Smooth muscle cell (in vitro differentiated cells): ENCODE measurements around the gene BPIFA1. TPM values are rescaled to one million over a fixed set of nuclear protein-coding genes. Genes with fewer than 3 reads are reported as not detected.

Experiments
- DNase-seq: peaks from one replicate; lab custom pipeline; 2025; ENCODE audit not compliant: unreplicated experiment; lab: John Stamatoyannopoulos, UW
- H2AFZ ChIP-seq: fragments of 200-600 bp; sonication (generic); 2 replicates; pipeline ENCODE4 v1.6.0; 2016; ENCODE audit warnings: antibody characterized with exemption, low read depth, mild to moderate bottlenecking
- H3F3A ChIP-seq: fragments of 200-600 bp; sonication (generic); 2 replicates; pipeline ENCODE4 v1.6.0; 2017; ENCODE audit warnings: antibody characterized with exemption, low read depth
- H3K27ac ChIP-seq: fragments of 200-600 bp; sonication (generic); 2 replicates; pipeline ENCODE4 v1.5.1; 2016; ENCODE audit warnings: low read depth, mild to moderate bottlenecking
- H3K27me3 ChIP-seq: fragments of 200-600 bp; sonication (generic); 2 replicates; pipeline ENCODE4 v1.6.1; 2016; ENCODE audit warnings: low read depth, mild to moderate bottlenecking
- H3K36me3 ChIP-seq: fragments of 200-600 bp; sonication (generic); 2 replicates; pipeline ENCODE4 v1.5.1; 2016; ENCODE audit warnings: low read depth
- H3K4me1 ChIP-seq: fragments of 200-600 bp; sonication (generic); 2 replicates; pipeline ENCODE4 v1.5.1; 2016; ENCODE audit warnings: low read depth
- H3K4me2 ChIP-seq: fragments of 200-600 bp; sonication (generic); 2 replicates; pipeline ENCODE4 v1.6.0; 2016; ENCODE audit warnings: mild to moderate bottlenecking
- H3K4me3 ChIP-seq: fragments of 200-600 bp; sonication (generic); 2 replicates; pipeline ENCODE4 v1.5.1; 2016; ENCODE audit warnings: mild to moderate bottlenecking
- H3K79me2 ChIP-seq: fragments of 200-600 bp; sonication (generic); 2 replicates; pipeline ENCODE4 v1.6.0; 2016; ENCODE audit warnings: low read depth, mild to moderate bottlenecking
- H3K9ac ChIP-seq: fragments of 200-600 bp; sonication (generic); 2 replicates; pipeline ENCODE4 v1.6.0; 2016; ENCODE audit warnings: low read depth
- H3K9me3 ChIP-seq: fragments of 200-600 bp; sonication (generic); replicated peaks from 2 replicates; pipeline ENCODE4 v1.5.1; 2016; ENCODE audit warnings: low read depth
- H4K20me1 ChIP-seq: fragments of 200-600 bp; sonication (generic); 2 replicates; pipeline ENCODE4 v1.6.0; 2016; ENCODE audit warnings: low read depth
- CTCF ChIP-seq: fragments of 200-600 bp; sonication (generic); IDR thresholded peaks from 2 replicates; pipeline ENCODE4 v1.5.1; 2017; ENCODE audit warnings: borderline replicate concordance, mild to moderate bottlenecking, antibody characterized with exemption; ENCODE audit not compliant: insufficient read depth, poor library complexity, severe bottlenecking
- WGBS: methylation state at CpG from one replicate; pipeline ENCODE4 v1.1.7; 2016; ENCODE audit warnings: low lambda C conversion rate; 5-methylcytosine and 5-hydroxymethylcytosine counted together
- polyA plus RNA-seq: library from polyadenylated mRNA; unstranded; fragments of >200 nt; fragmentation: Nextera tagmentation; extraction: Ambion mirVana; gene quantifications from 2 replicates; pipeline ENCODE4 v1.2.1, GENCODE V29; 2016
- total RNA-seq: library from RNA; depleted of rRNA; stranded (reverse); fragments of >200 nt; gene quantifications from 2 replicates; pipeline ENCODE4 v1.2.3, GENCODE V29; 2014

Gene BPIFA1
- total and polyA plus RNA-seq, 2 experiments from 2014 or later: not detected

GRCh38 chr20:33279261-33279910 lies 43.6 kb downstream of the BPIFA1 start:
- Histone ChIP-seq H3K9ac (no peak overlapping the region), H3K27ac (no peak overlapping the region), H4K20me1 (no peaks in the 10 kb centered on the region), H3K9me3 (no peaks in the 10 kb centered on the region), H2AFZ (no peak overlapping the region), H3F3A (no peaks in the 10 kb centered on the region), H3K4me1 (no peaks in the 10 kb centered on the region), H3K27me3 (peaks cover 17% of the 10 kb centered on the region), H3K79me2 (no peaks in the 10 kb centered on the region), H3K4me3 (no peak overlapping the region), H3K36me3 (no peaks in the 10 kb centered on the region), H3K4me2 (no peak overlapping the region)
- no peak for TF ChIP-seq CTCF
- 90% methylated on average over 6 of the region's 6 CpGs for WGBS
- no peak for DNase-seq

- H3K27ac ChIP-seq: no peak overlapping the region
- no peak overlapping the region for H3K4me2 ChIP-seq
- H3K4me1 ChIP-seq: no peaks in the 10 kb centered on the region
- WGBS: 83% methylated on average over 9 of the region's 9 CpGs
- no peak overlapping the region for H3K4me3 ChIP-seq
- H2AFZ ChIP-seq: no peak overlapping the region
- H3K27me3 ChIP-seq: peaks cover 15% of the 10 kb centered on the region
- H3K79me2 ChIP-seq: no peaks in the 10 kb centered on the region
- H4K20me1 ChIP-seq: no peaks in the 10 kb centered on the region
- H3K9me3 ChIP-seq: no peaks in the 10 kb centered on the region
- TF ChIP-seq CTCF: no peak
- no peaks in the 10 kb centered on the region for H3K36me3 ChIP-seq
- H3F3A ChIP-seq: no peaks in the 10 kb centered on the region
- DNase-seq: no peak
- H3K9ac ChIP-seq: no peak overlapping the region
These were observed 44.3 kb downstream of the BPIFA1 start for GRCh38 chr20:33280000-33280680.

- peaks cover 15% of the 10 kb centered on the region for H3K27me3 ChIP-seq
- no peak overlapping the region for H3K27ac ChIP-seq
- WGBS: 96% methylated on average over 7 of the region's 7 CpGs
- H3K36me3 ChIP-seq: no peaks in the 10 kb centered on the region
- no peak overlapping the region for H3K4me3 ChIP-seq
- H2AFZ ChIP-seq: no peak overlapping the region
- H3K79me2 ChIP-seq: no peaks in the 10 kb centered on the region
- H3K4me2 ChIP-seq: no peak overlapping the region
- H3K9me3 ChIP-seq: no peaks in the 10 kb centered on the region
- H3K4me1 ChIP-seq: no peaks in the 10 kb centered on the region
- H3K9ac ChIP-seq: no peak overlapping the region
- DNase-seq: no peak
- no peaks in the 10 kb centered on the region for H3F3A ChIP-seq
- no peaks in the 10 kb centered on the region for H4K20me1 ChIP-seq
- TF ChIP-seq CTCF: no peak
These were observed 45.0 kb downstream of the BPIFA1 start for GRCh38 chr20:33280775-33281174.
